Breast epithelium (tissue), 4 donors: ENCODE measurements around the gene TTC12. TPM values are rescaled to one million over a fixed set of nuclear protein-coding genes. Genes with fewer than 3 reads are reported as not detected.

Experiments used
- DNase-seq, 2 donors: peaks; one replicate each; pipeline ENCODE4 v3.0.0-alpha.2; 2019; ENCODE audit warnings: low spot score in 2 of 2
- H3K27ac ChIP-seq, 2 donors: fragments of 200-600 bp; sonication (generic) in 1 of 2; one replicate each; pipeline ENCODE4 v1.5.1; 2016 to 2019; ENCODE audit warnings: mild to moderate bottlenecking in 1 of 2
- H3K27me3 ChIP-seq, 2 donors: fragments of 200-600 bp; sonication (generic) in 1 of 2; one replicate each; pipeline versions ENCODE4 v1.5.1 to v1.6.0; 2017 to 2019; ENCODE audit warnings: control low read depth in 1 of 2, mild to moderate bottlenecking in 1 of 2
- H3K36me3 ChIP-seq: fragments of 200-600 bp; one replicate; pipeline ENCODE4 v1.5.1; 2019
- H3K4me1 ChIP-seq, 2 donors: fragments of 200-600 bp; sonication (generic); one replicate each; pipeline ENCODE4 v1.5.1; 2016 to 2019; ENCODE audit warnings: control low read depth in 1 of 2
- H3K4me3 ChIP-seq, 3 donors: fragments of 200-600 bp; sonication (generic); 1 replicate in 2 of 3; 2 replicates in 1 of 3; pipeline ENCODE4 v1.5.1; 2016 to 2019; ENCODE audit warnings: mild to moderate bottlenecking in 3 of 3, moderate library complexity in 2 of 3
- H3K9me3 ChIP-seq, 2 donors: fragments of 200-600 bp; sonication (generic) in 1 of 2; one replicate each; pipeline ENCODE4 v1.5.1; 2016 to 2019; ENCODE audit warnings: control low read depth in 1 of 2
- CTCF ChIP-seq, 3 donors: fragments of 450-650 bp; IDR thresholded peaks; one replicate each; pipeline ENCODE4 v1.5.1; 2016 to 2017; ENCODE audit warnings: antibody characterized with exemption in 3 of 3, mild to moderate bottlenecking in 3 of 3, moderate library complexity in 3 of 3
- POLR2A ChIP-seq: fragments of 450-650 bp; IDR thresholded peaks from one replicate; pipeline ENCODE4 v1.6.1; 2016; ENCODE audit warnings: antibody characterized with exemption, mild to moderate bottlenecking, moderate library complexity
- POLR2AphosphoS5 ChIP-seq, 3 donors: sonication (generic); formaldehyde crosslinking; IDR thresholded peaks; one replicate each; pipeline ENCODE4 v1.6.1; 2017; ENCODE audit warnings: antibody characterized with exemption in 3 of 3
- intact Hi-C: fragments of 100-400 bp; cut with DNase I; formaldehyde crosslinking; loops from one replicate; pipeline ENCODE4 v1.15.1; 2023; ENCODE audit warnings: low total_unique reads
- total RNA-seq, 3 donors: library from RNA; depleted of rRNA; stranded (reverse); fragments of >200 nt; gene quantifications; one replicate each; pipeline ENCODE4 v1.1.0, GENCODE V29; 2016

TTC12 gene
- total RNA-seq, 3 donors from 2014 or later, result 12.3 to 48.4 (median 43.6) TPM

GRCh38 chr11:113409526-113409925 lies 95.1 kb downstream of the TTC12 start:
- TF ChIP-seq CTCF (IDR thresholded peaks at IDR 0.05), result no peak
- TF ChIP-seq POLR2A, result no peak
- no peak for TF ChIP-seq POLR2AphosphoS5 (IDR thresholded peaks at IDR 0.05)
- no peaks in the 10 kb centered on the region for H3K27me3 ChIP-seq
- intact Hi-C loops, result no loop called here
- H3K4me1 ChIP-seq, result no peaks in the 10 kb centered on the region
- H3K36me3 ChIP-seq, result no peaks in the 10 kb centered on the region
- no peak for DNase-seq
- H3K27ac ChIP-seq, result no peak overlapping the region
- H3K9me3 ChIP-seq, result no peaks in the 10 kb centered on the region
- no peak overlapping the region for H3K4me3 ChIP-seq

GRCh38 chr11:113410414-113411135 lies 96.2 kb downstream of the TTC12 start:
- Histone ChIP-seq H3K9me3 (no peaks in the 10 kb centered on the region), H3K36me3 (no peaks in the 10 kb centered on the region), H3K27ac (no peak overlapping the region), H3K4me3 (no peak overlapping the region), H3K4me1 (no peaks in the 10 kb centered on the region), H3K27me3 (no peaks in the 10 kb centered on the region)
- DNase-seq, result no peak
- intact Hi-C loops, result no loop called here
- TF ChIP-seq POLR2A, result no peak
- TF ChIP-seq CTCF (IDR thresholded peaks at IDR 0.05), result no peak
- TF ChIP-seq POLR2AphosphoS5 (IDR thresholded peaks at IDR 0.05), result no peak

GRCh38 chr11:113411536-113411935 lies 97.2 kb downstream of the TTC12 start:
- Histone ChIP-seq H3K27ac (no peak overlapping the region), H3K4me1 (no peaks in the 10 kb centered on the region), H3K27me3 (no peaks in the 10 kb centered on the region), H3K36me3 (no peaks in the 10 kb centered on the region), H3K4me3 (no peak overlapping the region), H3K9me3 (no peaks in the 10 kb centered on the region)
- intact Hi-C loops, result no loop called here
- no peak for DNase-seq
- TF ChIP-seq POLR2A, result no peak
- no peak for TF ChIP-seq POLR2AphosphoS5 (IDR thresholded peaks at IDR 0.05)
- TF ChIP-seq CTCF (IDR thresholded peaks at IDR 0.05), result no peak

- Histone ChIP-seq H3K9me3 (no peaks in the 10 kb centered on the region), H3K27me3 (no peaks in the 10 kb centered on the region), H3K27ac (no peak overlapping the region), H3K4me1 (no peaks in the 10 kb centered on the region), H3K4me3 (no peak overlapping the region), H3K36me3 (no peaks in the 10 kb centered on the region)
- TF ChIP-seq POLR2AphosphoS5 (IDR thresholded peaks at IDR 0.05), result no peak
- TF ChIP-seq CTCF (IDR thresholded peaks at IDR 0.05), result no peak
- no peak for TF ChIP-seq POLR2A
- DNase-seq, result no peak
- intact Hi-C loops, result no loop called here
Measured at GRCh38 chr11:113412675-113413074, 98.3 kb downstream of the TTC12 start.

- no peaks in the 10 kb centered on the region for H3K36me3 ChIP-seq
- TF ChIP-seq POLR2AphosphoS5 (IDR thresholded peaks at IDR 0.05) (no peak), CTCF (IDR thresholded peaks at IDR 0.05) (no peak), POLR2A (no peak)
- no peaks in the 10 kb centered on the region for H3K9me3 ChIP-seq
- intact Hi-C loops, result no loop called here
- no peaks in the 10 kb centered on the region for H3K27me3 ChIP-seq
- H3K4me1 ChIP-seq, result no peaks in the 10 kb centered on the region
- no peak overlapping the region for H3K27ac ChIP-seq
- H3K4me3 ChIP-seq, result no peak overlapping the region
- no peak for DNase-seq
Measured at GRCh38 chr11:113415343-113415742, 101.0 kb downstream of the TTC12 start.

Other genes with a start within 250 kb of the TTC12 start
- gene ANKK1, start 73.2 kb downstream of the TTC12 start, total RNA-seq, result 1 to 10 TPM; 1.4 to 3.4 (median 1.6) TPM
- 1 to 10 TPM in 1 of 3 donors, under 1 TPM in 2; 0.16 to 8.5 (median 0.33) TPM for gene DRD2, start 160.8 kb downstream of the TTC12 start, total RNA-seq